ENCODE measurements around the gene POTED.
"Not testable (repeated sequence)": the region's sequence is repeated elsewhere in the genome, so short reads cannot be mapped to it uniquely, and the experiment has no call there.

POTED gene

DNA sequence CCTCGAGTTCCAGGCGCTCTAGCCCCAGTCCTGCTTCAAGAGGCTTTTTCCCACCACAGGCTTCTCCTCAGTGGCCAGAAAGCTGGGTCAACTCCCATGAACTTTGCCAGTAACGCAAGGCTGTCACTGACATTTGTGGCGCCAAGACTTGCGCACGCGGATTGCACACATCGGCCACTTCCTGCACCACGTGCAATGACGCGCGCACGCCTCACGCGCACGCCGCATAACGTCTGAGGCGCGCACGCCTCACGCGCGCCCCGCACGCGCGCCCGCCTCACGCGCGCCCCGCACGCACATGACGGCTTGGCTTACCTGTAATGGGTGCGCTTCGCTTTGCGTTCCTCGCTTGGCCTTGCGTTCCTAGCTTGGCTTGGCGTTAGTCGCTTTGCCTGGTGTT is at the start of gene POTED:
POTED (plus strand) TSS at position 301 of the 400 bp plus-strand sequence. CDS start 452 bp downstream, outside the sequence.
- DNase-seq (ENCODE audit: low read depth, low spot score): not testable (repeated sequence)

DNA sequence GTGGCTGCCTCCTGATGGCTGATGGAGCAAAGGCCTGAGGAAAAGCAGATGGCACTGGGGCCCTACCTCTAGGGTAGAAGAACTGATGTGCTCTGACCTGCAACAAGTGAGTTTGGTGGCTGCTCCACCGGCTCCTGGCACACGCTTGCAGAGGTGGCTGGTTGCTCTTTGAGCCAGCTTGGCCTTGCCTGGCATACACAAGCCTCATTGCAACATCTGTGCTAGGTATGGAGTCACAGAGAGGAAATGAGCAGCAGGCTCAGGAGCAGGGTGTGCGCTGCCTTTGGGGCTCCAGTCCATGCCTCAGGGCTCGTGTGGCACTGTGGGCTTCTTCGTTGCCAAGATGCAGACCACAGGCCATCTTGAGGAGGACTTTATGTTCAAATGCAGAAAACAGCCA is 40.5 kb downstream of the POTED start:
- not testable (repeated sequence) for DNase-seq (ENCODE audit: low read depth, low spot score)

DNA sequence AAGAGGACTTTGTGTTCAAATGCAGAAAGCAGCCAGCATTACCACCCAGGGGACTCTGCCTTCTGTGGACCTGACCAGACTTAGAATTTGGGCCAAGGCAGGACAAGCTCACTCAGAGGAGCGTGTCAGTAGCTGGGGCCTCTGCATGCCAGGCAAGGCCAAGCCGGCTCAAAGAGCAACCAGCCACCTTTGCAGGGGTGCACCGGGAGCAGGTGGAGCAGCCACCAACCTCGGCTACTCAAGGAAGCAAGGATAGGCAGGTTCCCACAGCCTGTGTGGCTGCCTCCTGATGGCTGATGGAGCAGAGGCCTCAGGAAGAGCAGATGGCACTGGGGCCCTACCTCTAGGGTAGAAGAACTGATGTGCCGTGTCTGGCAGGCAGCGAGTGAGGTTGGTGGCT is 42.2 kb downstream of the POTED start:
- DNase-seq (ENCODE audit: low read depth, low spot score): not testable (repeated sequence)

Data from activated naive CD8-positive, alpha-beta T cell treated with anti-CD3 and anti-CD28 coated beads, Interleukin-2, amount 50 U/mL, for 16 hours (primary cell).